Measurements from ENCODE around the gene SLFN5. TPM values are rescaled to one million over a fixed set of nuclear protein-coding genes. Genes with fewer than 3 reads are reported as not detected.

Gene SLFN5
- total RNA-seq, 1 experiment from 2014 or later = 17.3 TPM

- intact Hi-C loops (cut with micrococcal nuclease; ENCODE audit: unreplicated experiment) = no loop called here
Measured at GRCh38 chr17:35235917-35236316, 7.0 kb upstream of the SLFN5 start.

DNA sequence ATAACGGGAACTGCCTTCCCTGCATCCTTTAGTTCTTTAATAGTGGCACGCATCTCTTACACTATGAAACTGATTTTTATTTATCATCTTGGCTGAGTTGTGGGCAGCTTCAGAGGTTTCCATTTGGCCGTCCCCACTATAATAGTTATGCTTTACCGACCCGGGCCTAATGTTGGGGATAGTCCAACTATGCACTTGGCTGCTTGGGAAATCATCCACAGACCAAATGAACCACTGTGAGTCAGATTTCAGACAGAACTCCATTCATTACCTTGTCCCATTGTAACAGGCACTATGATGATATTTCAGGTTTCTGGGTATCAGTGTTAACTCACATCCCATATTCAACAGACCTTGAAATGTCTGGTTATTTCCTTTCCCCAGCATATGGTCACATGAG lies 6.1 kb upstream of the SLFN5 start:
- no peaks in the 10 kb centered on the region for H3K9me3 ChIP-seq (ENCODE audit: insufficient read depth, low read depth)
- no peak for DNase-seq
- H2AFZ ChIP-seq = no peak overlapping the region
- H3K4me1 ChIP-seq (replicated peaks; ENCODE audit: insufficient read depth) = no peaks in the 10 kb centered on the region; the same call in 1 of the 2 replicates
- TF ChIP-seq CTCF (conservative IDR thresholded peaks at IDR 0.05) (no peak), EZH2 (IDR thresholded peaks at IDR 0.05; ENCODE audit: low read depth) (no peak)
- ChIA-PET POLR2A (ENCODE audit: unreplicated experiment) (no interaction called here), CTCF (no interaction called here)
- H3K36me3 ChIP-seq (ENCODE audit: low read depth) = no peaks in the 10 kb centered on the region
- H4K20me1 ChIP-seq (ENCODE audit: insufficient read depth) = no peaks in the 10 kb centered on the region
- no peak overlapping the region for H3K27ac ChIP-seq
- peaks cover 2% of the 10 kb centered on the region; the same call in 1 of the 2 replicates for H3F3A ChIP-seq (ENCODE audit: insufficient read depth, low read depth)
- BruUV-seq (replicated peaks) = no TSS peak
- H3K9me2 ChIP-seq (ENCODE audit: insufficient read depth) = no peaks in the 10 kb centered on the region
- H3K4me3 ChIP-seq = no peak overlapping the region
- no peak overlapping the region for H3K4me2 ChIP-seq
- peaks cover 4% of the 10 kb centered on the region for H3K27me3 ChIP-seq (ENCODE audit: insufficient read depth, low read depth)
- 0 out of 2 replicates have a peak, but pooled peaks cover 2% of the 10 kb centered on the region for H3K79me2 ChIP-seq (ENCODE audit: low read depth)
- intact Hi-C loops (cut with micrococcal nuclease; ENCODE audit: unreplicated experiment) = no loop called here

More at GRCh38 chr17:35235917-35236316, 7.0 kb upstream of the SLFN5 start:
- no peaks in the 10 kb centered on the region for H3K36me3 ChIP-seq (ENCODE audit: low read depth)
- H3K27me3 ChIP-seq (ENCODE audit: insufficient read depth, low read depth) = peaks cover 4% of the 10 kb centered on the region
- CTCF ChIA-PET = no interaction called here
- POLR2A ChIA-PET (ENCODE audit: unreplicated experiment) = interaction anchor here (0.5 kb wide), 1 partner anchor 126 kb away, joined by 4 read pairs; no protein-coding TSS in a partner anchor
- H3F3A ChIP-seq (ENCODE audit: insufficient read depth, low read depth) = no peaks in the 10 kb centered on the region
- no peaks in the 10 kb centered on the region for H3K79me2 ChIP-seq (ENCODE audit: low read depth)
- no peak overlapping the region for H3K4me3 ChIP-seq
- H4K20me1 ChIP-seq (ENCODE audit: insufficient read depth) = no peaks in the 10 kb centered on the region
- DNase-seq = no peak
- no TSS peak for BruUV-seq (replicated peaks)
- TF ChIP-seq EZH2 (IDR thresholded peaks at IDR 0.05; ENCODE audit: low read depth) (no peak), CTCF (conservative IDR thresholded peaks at IDR 0.05) (no peak)
- H3K4me1 ChIP-seq (replicated peaks; ENCODE audit: insufficient read depth) = no peaks in the 10 kb centered on the region
- no peaks in the 10 kb centered on the region for H3K9me3 ChIP-seq (ENCODE audit: insufficient read depth, low read depth)
- H3K9me2 ChIP-seq (ENCODE audit: insufficient read depth) = no peaks in the 10 kb centered on the region
- no peak overlapping the region for H3K4me2 ChIP-seq
- no peak overlapping the region for H2AFZ ChIP-seq
- no peak overlapping the region for H3K27ac ChIP-seq

DNA sequence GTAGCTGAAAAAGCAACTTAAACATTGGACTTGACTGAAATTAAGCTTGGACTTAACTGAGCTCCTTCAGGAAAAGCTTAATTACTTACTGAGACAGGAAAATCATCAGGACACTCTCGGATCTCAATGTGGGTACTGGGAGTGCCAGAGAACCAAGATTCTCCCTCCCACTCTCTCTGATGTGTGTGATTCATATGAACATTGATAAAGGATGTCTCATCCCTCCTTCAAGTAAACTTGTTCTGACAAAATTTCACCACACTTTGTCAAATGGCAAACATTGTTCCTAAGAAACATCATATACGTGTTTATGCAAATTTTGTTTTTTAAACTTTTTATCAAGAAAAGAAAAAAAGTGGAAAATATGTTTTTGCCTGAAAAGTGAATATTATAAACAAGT lies 4.1 kb upstream of the SLFN5 start:
- BruUV-seq (replicated peaks) = no TSS peak
- Histone ChIP-seq H3K4me2 (no peak overlapping the region), H3K9me2 (ENCODE audit: insufficient read depth) (no peaks in the 10 kb centered on the region), H3K27ac (no peak overlapping the region), H3K4me3 (no peak overlapping the region), H3K27me3 (ENCODE audit: insufficient read depth, low read depth) (peaks cover 4% of the 10 kb centered on the region; the same call in 1 of the 2 replicates), H3K36me3 (ENCODE audit: low read depth) (no peaks in the 10 kb centered on the region), H3K9me3 (ENCODE audit: insufficient read depth, low read depth) (no peaks in the 10 kb centered on the region), H3K79me2 (ENCODE audit: low read depth) (0 out of 2 replicates have a peak, but pooled peaks cover 5% of the 10 kb centered on the region), H4K20me1 (ENCODE audit: insufficient read depth) (no peaks in the 10 kb centered on the region), H2AFZ (no peak overlapping the region), H3F3A (ENCODE audit: insufficient read depth, low read depth) (peaks cover 13% of the 10 kb centered on the region), H3K4me1 (replicated peaks; ENCODE audit: insufficient read depth) (peaks cover 5% of the 10 kb centered on the region)
- POLR2A ChIA-PET (ENCODE audit: unreplicated experiment) = no interaction called here
- TF ChIP-seq CTCF (conservative IDR thresholded peaks at IDR 0.05) (no peak), EZH2 (IDR thresholded peaks at IDR 0.05; ENCODE audit: low read depth) (no peak)
- DNase-seq = no peak
- CTCF ChIA-PET = no interaction called here
- intact Hi-C loops (cut with micrococcal nuclease; ENCODE audit: unreplicated experiment) = no loop called here
